PC-9 (cell line): ENCODE data around the gene MAP4K4. TPM values are rescaled to one million over a fixed set of nuclear protein-coding genes. Genes with fewer than 3 reads are reported as not detected.

Experiments
- BruUV-seq: library from RNA; stranded (reverse); fragments of 400-500 nt; replicated peaks from 2 replicates; lab custom pipeline; 2021; lab: Mats Ljungman, UMichigan
- CTCF ChIA-PET: fragments of 300-600 bp; sonication (Branson Sonifier 250); formaldehyde crosslinking; loops from one replicate; lab custom pipeline; 2022; ENCODE audit warnings: antibody characterized with exemption; lab: Charles Lee
- POLR2A ChIA-PET: fragments of 300-600 bp; sonication (Branson Sonifier 250); formaldehyde crosslinking; loops from one replicate; lab custom pipeline; 2022; ENCODE audit warnings: antibody characterized with exemption; ENCODE audit not compliant: unreplicated experiment; lab: Charles Lee
- DNase-seq, 2 experiments: peaks; one replicate each; pipeline versions ENCODE4 v3.0.0 to v3.0.0-alpha.2; 2015 to 2022; ENCODE audit warnings: mixed read lengths in 1 of 2
- H2AFZ ChIP-seq: fragments of 200-600 bp; sonication (generic); 2 replicates; pipeline ENCODE4 v1.8.1; 2017; ENCODE audit warnings: antibody characterized with exemption
- H3F3A ChIP-seq: fragments of 200-600 bp; sonication (generic); 2 replicates; pipeline ENCODE4 v1.8.1; 2017; ENCODE audit warnings: antibody characterized with exemption, mild to moderate bottlenecking, low read depth; ENCODE audit not compliant: insufficient read depth
- H3K27ac ChIP-seq: fragments of 200-600 bp; sonication (generic); 2 replicates; pipeline ENCODE4 v1.6.1; 2016; ENCODE audit warnings: mixed run types
- H3K27me3 ChIP-seq: fragments of 200-600 bp; sonication (generic); 2 replicates; pipeline ENCODE4 v1.6.1; 2016; ENCODE audit warnings: low read depth, mixed run types; ENCODE audit not compliant: insufficient read depth
- H3K36me3 ChIP-seq: fragments of 200-600 bp; sonication (generic); 2 replicates; pipeline ENCODE4 v1.6.1; 2016; ENCODE audit warnings: low read depth, mixed run types
- H3K4me1 ChIP-seq: fragments of 200-600 bp; sonication (generic); replicated peaks from 2 replicates; pipeline ENCODE4 v1.6.1; 2016; ENCODE audit warnings: mixed run types; ENCODE audit not compliant: insufficient read depth
- H3K4me2 ChIP-seq: fragments of 200-600 bp; sonication (generic); 2 replicates; pipeline ENCODE4 v1.6.1; 2017; ENCODE audit warnings: mixed run types
- H3K4me3 ChIP-seq: fragments of 200-600 bp; sonication (generic); 2 replicates; pipeline ENCODE4 v1.6.1; 2016; ENCODE audit warnings: mixed run types
- H3K79me2 ChIP-seq: fragments of 200-600 bp; sonication (generic); 2 replicates; pipeline ENCODE4 v1.6.1; 2017; ENCODE audit warnings: low read depth, mixed run types
- H3K9me2 ChIP-seq: fragments of 200-600 bp; sonication (generic); 2 replicates; pipeline ENCODE4 v1.8.1; 2017; ENCODE audit warnings: mild to moderate bottlenecking; ENCODE audit not compliant: insufficient read depth
- H3K9me3 ChIP-seq: fragments of 200-600 bp; sonication (generic); 2 replicates; pipeline ENCODE4 v1.8.1; 2016; ENCODE audit warnings: low read depth; ENCODE audit not compliant: insufficient read depth
- H4K20me1 ChIP-seq: fragments of 200-600 bp; sonication (generic); 2 replicates; pipeline ENCODE4 v1.8.1; 2017; ENCODE audit not compliant: insufficient read depth
- EZH2 ChIP-seq: fragments of 200-600 bp; sonication (generic); IDR thresholded peaks from 2 replicates; pipeline ENCODE4 v1.8.0; 2017; ENCODE audit warnings: antibody characterized with exemption, low read depth
- intact Hi-C: fragments of 100-400 bp; cut with micrococcal nuclease; formaldehyde crosslinking; loops from one replicate; pipeline ENCODE4 v1.10.0; 2022; ENCODE audit not compliant: unreplicated experiment
- total RNA-seq: library from RNA; stranded (reverse); gene quantifications from 2 replicates; pipeline ENCODE4 v1.2.3, GENCODE V29; 2021
- TF ChIP-seq, protein P1 (sequence below): fragments of 200-600 bp; sonication (generic); conservative IDR thresholded peaks from 2 replicates; pipeline ENCODE4 v1.6.1; 2017; ENCODE audit warnings: mixed run types, antibody characterized with exemption, mild to moderate bottlenecking, moderate library complexity

The MAP4K4 gene
- total RNA-seq, 1 experiment from 2014 or later, result 129 TPM

DNA sequence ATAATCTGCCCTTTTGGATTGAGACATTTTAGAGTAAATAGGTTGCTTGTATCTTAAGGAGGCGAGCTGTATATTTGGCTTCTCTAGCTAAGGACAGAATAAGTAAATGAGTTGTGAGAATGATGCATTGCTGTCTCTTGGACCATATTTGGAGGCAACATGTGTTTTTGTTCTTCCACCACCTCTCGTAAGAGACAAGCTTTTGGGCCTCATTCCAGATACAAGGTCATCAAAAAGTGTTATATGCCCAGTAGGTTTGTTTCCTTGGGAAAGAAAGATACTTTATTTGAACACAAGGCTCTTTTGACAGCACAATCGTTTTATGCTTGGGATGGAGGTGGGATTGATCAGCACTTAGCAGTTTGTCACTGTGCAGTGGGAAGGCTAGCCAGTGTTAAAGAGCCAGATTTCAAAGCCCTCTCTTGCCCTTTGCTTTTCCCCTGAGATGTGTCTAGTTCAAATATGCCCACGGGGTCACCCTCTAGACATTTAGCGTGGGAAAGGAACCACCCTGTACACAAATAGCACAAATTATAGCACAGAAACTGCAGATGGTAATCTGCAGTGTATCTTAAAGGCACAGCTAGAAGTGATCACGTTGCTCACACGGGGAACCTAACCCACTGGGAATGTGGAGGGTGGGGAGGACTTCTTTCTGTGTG lies 131.3 kb downstream of the MAP4K4 start:
- intact Hi-C loops, result loop anchor here (5.0 kb wide), 2 partner anchors 197 to 707 kb away; no protein-coding TSS in a partner anchor
- TF ChIP-seq, protein P1, sequence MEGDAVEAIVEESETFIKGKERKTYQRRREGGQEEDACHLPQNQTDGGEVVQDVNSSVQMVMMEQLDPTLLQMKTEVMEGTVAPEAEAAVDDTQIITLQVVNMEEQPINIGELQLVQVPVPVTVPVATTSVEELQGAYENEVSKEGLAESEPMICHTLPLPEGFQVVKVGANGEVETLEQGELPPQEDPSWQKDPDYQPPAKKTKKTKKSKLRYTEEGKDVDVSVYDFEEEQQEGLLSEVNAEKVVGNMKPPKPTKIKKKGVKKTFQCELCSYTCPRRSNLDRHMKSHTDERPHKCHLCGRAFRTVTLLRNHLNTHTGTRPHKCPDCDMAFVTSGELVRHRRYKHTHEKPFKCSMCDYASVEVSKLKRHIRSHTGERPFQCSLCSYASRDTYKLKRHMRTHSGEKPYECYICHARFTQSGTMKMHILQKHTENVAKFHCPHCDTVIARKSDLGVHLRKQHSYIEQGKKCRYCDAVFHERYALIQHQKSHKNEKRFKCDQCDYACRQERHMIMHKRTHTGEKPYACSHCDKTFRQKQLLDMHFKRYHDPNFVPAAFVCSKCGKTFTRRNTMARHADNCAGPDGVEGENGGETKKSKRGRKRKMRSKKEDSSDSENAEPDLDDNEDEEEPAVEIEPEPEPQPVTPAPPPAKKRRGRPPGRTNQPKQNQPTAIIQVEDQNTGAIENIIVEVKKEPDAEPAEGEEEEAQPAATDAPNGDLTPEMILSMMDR, result no peak
- TF ChIP-seq EZH2, result no peak
- peaks cover 40% of the 10 kb centered on the region for H3K36me3 ChIP-seq
- ChIA-PET POLR2A (interaction anchor here (0.6 kb wide), 2 partner anchors 92 to 575 kb away, joined by 3 read pairs; no protein-coding TSS in a partner anchor), CTCF (interaction anchor here (1.0 kb wide), 1 partner anchor 130 kb away, joined by 3 read pairs; no protein-coding TSS in a partner anchor)
- H3F3A ChIP-seq, result peaks cover 68% of the 10 kb centered on the region
- H2AFZ ChIP-seq, result no peak overlapping the region
- H3K4me1 ChIP-seq, result peaks cover 80% of the 10 kb centered on the region
- no peak overlapping the region for H3K4me3 ChIP-seq
- H4K20me1 ChIP-seq, result peaks cover 6% of the 10 kb centered on the region; the same call in 1 of the 2 replicates
- no peaks in the 10 kb centered on the region for H3K9me2 ChIP-seq
- no peaks in the 10 kb centered on the region for H3K9me3 ChIP-seq
- no peak overlapping the region for H3K4me2 ChIP-seq
- BruUV-seq, result no TSS peak
- DNase-seq, result no peak
- H3K27ac ChIP-seq, result peak overlapping the region; percentile 5; the same call in 1 of the 2 replicates
- no peaks in the 10 kb centered on the region for H3K27me3 ChIP-seq
- peaks cover 79% of the 10 kb centered on the region for H3K79me2 ChIP-seq

DNA sequence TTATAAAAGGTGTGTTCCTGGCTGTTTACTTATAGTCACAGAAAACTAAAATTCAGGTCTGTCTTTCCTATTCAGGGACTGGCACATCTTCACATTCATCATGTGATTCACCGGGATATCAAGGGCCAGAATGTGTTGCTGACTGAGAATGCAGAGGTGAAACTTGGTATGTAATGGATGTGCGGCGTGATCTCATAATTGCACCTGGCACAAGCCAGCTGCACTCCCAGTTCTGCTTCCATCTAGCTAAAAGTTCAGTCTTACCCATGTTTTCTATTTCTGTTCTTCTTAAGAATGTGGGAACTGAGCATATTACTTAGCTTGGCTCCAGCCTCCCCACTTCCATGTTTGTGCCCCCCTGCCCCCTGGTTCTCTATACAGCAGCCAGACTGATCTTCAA lies 131.9 kb downstream of the MAP4K4 start:
- intact Hi-C loops, result loop anchor here (5.0 kb wide), 2 partner anchors 197 to 707 kb away; no protein-coding TSS in a partner anchor
- no peak overlapping the region for H3K4me2 ChIP-seq
- peaks cover 6% of the 10 kb centered on the region; the same call in 1 of the 2 replicates for H4K20me1 ChIP-seq
- H3K27me3 ChIP-seq, result no peaks in the 10 kb centered on the region
- H3K4me1 ChIP-seq, result peaks cover 74% of the 10 kb centered on the region
- POLR2A ChIA-PET, result interaction anchor here (0.6 kb wide), 1 partner anchor 576 kb away, joined by 3 read pairs; no protein-coding TSS in a partner anchor
- no peaks in the 10 kb centered on the region for H3K9me3 ChIP-seq
- H3K9me2 ChIP-seq, result no peaks in the 10 kb centered on the region
- CTCF ChIA-PET, result no interaction called here
- no TSS peak for BruUV-seq
- peaks cover 44% of the 10 kb centered on the region for H3K36me3 ChIP-seq
- H3K4me3 ChIP-seq, result no peak overlapping the region
- H3K27ac ChIP-seq, result peak overlapping the region; percentile 41
- H2AFZ ChIP-seq, result no peak overlapping the region
- H3F3A ChIP-seq, result peaks cover 68% of the 10 kb centered on the region
- H3K79me2 ChIP-seq, result peaks cover 75% of the 10 kb centered on the region
- DNase-seq, result no peak
- TF ChIP-seq, protein P1, result no peak
- TF ChIP-seq EZH2, result no peak

DNA sequence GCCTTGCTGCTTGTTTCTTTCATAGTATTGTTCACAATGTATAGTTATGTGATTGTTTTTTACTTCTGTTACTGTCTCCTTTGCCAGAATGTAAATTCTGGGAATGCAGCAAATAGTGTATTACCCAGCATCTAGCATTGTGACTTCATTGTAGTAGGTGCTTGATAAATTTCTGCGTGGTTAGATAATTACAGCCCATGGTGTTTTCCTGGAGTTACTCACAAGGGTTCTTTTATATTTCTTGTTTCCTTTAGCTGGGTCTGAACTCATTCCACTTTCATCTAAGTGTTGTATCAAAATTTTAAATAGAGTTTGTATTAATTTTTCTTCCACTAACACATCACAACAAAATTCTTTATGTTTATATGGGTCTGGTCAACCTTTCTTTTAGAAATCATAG lies 132.6 kb downstream of the MAP4K4 start:
- peaks cover 67% of the 10 kb centered on the region for H3K4me1 ChIP-seq
- no TSS peak for BruUV-seq
- intact Hi-C loops, result loop anchor here (10.0 kb wide), 1 partner anchor 815 kb away; no protein-coding TSS in a partner anchor
- H3K36me3 ChIP-seq, result peaks cover 44% of the 10 kb centered on the region
- H3K27ac ChIP-seq, result peak overlapping the region; percentile 41
- H3K4me2 ChIP-seq, result no peak overlapping the region
- H3K27me3 ChIP-seq, result no peaks in the 10 kb centered on the region
- H4K20me1 ChIP-seq, result peaks cover 6% of the 10 kb centered on the region; the same call in 1 of the 2 replicates
- no peak overlapping the region for H3K4me3 ChIP-seq
- H2AFZ ChIP-seq, result no peak overlapping the region
- H3K79me2 ChIP-seq, result peaks cover 68% of the 10 kb centered on the region
- no peaks in the 10 kb centered on the region for H3K9me3 ChIP-seq
- TF ChIP-seq, protein P1, result no peak
- TF ChIP-seq EZH2, result no peak
- ChIA-PET CTCF (interaction anchor here (1.4 kb wide), 1 partner anchor 130 kb away, joined by 4 read pairs; no protein-coding TSS in a partner anchor), POLR2A (interaction anchor here (0.6 kb wide), 1 partner anchor 129 kb away, joined by 3 read pairs; no protein-coding TSS in a partner anchor)
- H3F3A ChIP-seq, result peaks cover 61% of the 10 kb centered on the region
- no peaks in the 10 kb centered on the region for H3K9me2 ChIP-seq
- DNase-seq, result no peak
